Cardiac muscle cell (in vitro differentiated cells and primary cell): ENCODE measurements around the gene WSCD2. TPM values are rescaled to one million over a fixed set of nuclear protein-coding genes. Genes with fewer than 3 reads are reported as not detected.

ENCODE experiments used
- DNase-seq, 2 donors: peaks; one replicate each; pipeline versions ENCODE4 v3.0.0 to v3.0.0-alpha.2; 2010 to 2017; ENCODE audit warnings: low read depth in 1 of 2, low spot score in 1 of 2
- H3K27ac ChIP-seq: fragments of 200-600 bp; sonication (generic); 2 replicates; pipeline ENCODE4 v1.5.1; 2016
- H3K27me3 ChIP-seq: fragments of 200-600 bp; sonication (generic); 2 replicates; pipeline ENCODE4 v1.6.0; 2016; ENCODE audit warnings: control low read depth
- H3K36me3 ChIP-seq: fragments of 200-600 bp; sonication (generic); 2 replicates; pipeline ENCODE4 v1.5.1; 2016; ENCODE audit warnings: control low read depth
- H3K4me1 ChIP-seq: fragments of 200-600 bp; sonication (generic); 2 replicates; pipeline ENCODE4 v1.8.1; 2017; ENCODE audit warnings: low read depth, mild to moderate bottlenecking, mixed run types
- H3K4me3 ChIP-seq: fragments of 200-600 bp; sonication (generic); 2 replicates; pipeline ENCODE4 v1.5.1; 2016; ENCODE audit warnings: mild to moderate bottlenecking
- H3K9me3 ChIP-seq: fragments of 200-600 bp; sonication (generic); 2 replicates; pipeline ENCODE4 v1.5.1; 2017; ENCODE audit warnings: low read depth, mild to moderate bottlenecking, control low read depth
- CTCF ChIP-seq: IDR thresholded peaks from 2 replicates; pipeline ENCODE4 v1.5.1; 2012; ENCODE audit warnings: low read depth, mild to moderate bottlenecking, low read length
- polyA plus RNA-seq: library from polyadenylated mRNA; unstranded; fragments of >200 nt; fragmentation: Nextera tagmentation; extraction: Ambion mirVana; gene quantifications from 2 replicates; pipeline ENCODE4 v1.2.1, GENCODE V29; 2016
- total RNA-seq: library from RNA; depleted of rRNA; stranded (reverse); fragments of >200 nt; gene quantifications from 2 replicates; pipeline ENCODE4 v1.2.3, GENCODE V29; 2016

WSCD2 gene
- total and polyA plus RNA-seq, 2 experiments from 2014 or later = 7.0 to 7.1 TPM

GRCh38 chr12:108228746-108229145 is 99.7 kb downstream of the WSCD2 start:
- no peaks in the 10 kb centered on the region for H3K9me3 ChIP-seq
- H3K36me3 ChIP-seq = no peaks in the 10 kb centered on the region
- no peak for DNase-seq
- no peaks in the 10 kb centered on the region for H3K27me3 ChIP-seq
- H3K4me3 ChIP-seq = no peak overlapping the region
- TF ChIP-seq CTCF = no peak
- no peak overlapping the region for H3K27ac ChIP-seq
- H3K4me1 ChIP-seq = no peaks in the 10 kb centered on the region

GRCh38 chr12:108231109-108231905 is 102.2 kb downstream of the WSCD2 start:
- Histone ChIP-seq H3K27ac (no peak overlapping the region), H3K9me3 (no peaks in the 10 kb centered on the region), H3K27me3 (no peaks in the 10 kb centered on the region), H3K4me3 (no peak overlapping the region), H3K36me3 (no peaks in the 10 kb centered on the region), H3K4me1 (no peaks in the 10 kb centered on the region)
- TF ChIP-seq CTCF = no peak
- DNase-seq = no peak

GRCh38 chr12:108231909-108232434 is 102.9 kb downstream of the WSCD2 start:
- Histone ChIP-seq H3K27me3 (no peaks in the 10 kb centered on the region), H3K27ac (no peak overlapping the region), H3K9me3 (no peaks in the 10 kb centered on the region), H3K4me1 (no peaks in the 10 kb centered on the region), H3K4me3 (no peak overlapping the region), H3K36me3 (no peaks in the 10 kb centered on the region)
- DNase-seq = no peak
- no peak for TF ChIP-seq CTCF

- Histone ChIP-seq H3K4me1 (no peaks in the 10 kb centered on the region), H3K27me3 (no peaks in the 10 kb centered on the region), H3K27ac (no peak overlapping the region), H3K4me3 (no peak overlapping the region), H3K9me3 (no peaks in the 10 kb centered on the region), H3K36me3 (no peaks in the 10 kb centered on the region)
- no peak for DNase-seq
- TF ChIP-seq CTCF = no peak
These were observed 103.5 kb downstream of the WSCD2 start for GRCh38 chr12:108232565-108232964.

GRCh38 chr12:108234158-108234557 is 105.1 kb downstream of the WSCD2 start:
- no peaks in the 10 kb centered on the region for H3K4me1 ChIP-seq
- TF ChIP-seq CTCF = peak; percentile 13

More at GRCh38 chr12:108234158-108234557, 105.1 kb downstream of the WSCD2 start:
- DNase-seq = peak in 1 of 2 donors; percentile 21
- no peaks in the 10 kb centered on the region for H3K36me3 ChIP-seq
- H3K27ac ChIP-seq = no peak overlapping the region
- H3K27me3 ChIP-seq = no peaks in the 10 kb centered on the region
- H3K9me3 ChIP-seq = no peaks in the 10 kb centered on the region
- no peak overlapping the region for H3K4me3 ChIP-seq
